NOMO-1 (cell line): Measurements from ENCODE around the gene VPS13A.
A peak's percentile ranks its signal among the peaks of the same experiment; 100 is the strongest.

Source experiments
- DNase-seq, 2 experiments: peaks; one replicate each; lab custom pipeline; 2025; ENCODE audit not compliant: unreplicated experiment in 2 of 2; lab: John Stamatoyannopoulos, UW

Gene VPS13A

DNA sequence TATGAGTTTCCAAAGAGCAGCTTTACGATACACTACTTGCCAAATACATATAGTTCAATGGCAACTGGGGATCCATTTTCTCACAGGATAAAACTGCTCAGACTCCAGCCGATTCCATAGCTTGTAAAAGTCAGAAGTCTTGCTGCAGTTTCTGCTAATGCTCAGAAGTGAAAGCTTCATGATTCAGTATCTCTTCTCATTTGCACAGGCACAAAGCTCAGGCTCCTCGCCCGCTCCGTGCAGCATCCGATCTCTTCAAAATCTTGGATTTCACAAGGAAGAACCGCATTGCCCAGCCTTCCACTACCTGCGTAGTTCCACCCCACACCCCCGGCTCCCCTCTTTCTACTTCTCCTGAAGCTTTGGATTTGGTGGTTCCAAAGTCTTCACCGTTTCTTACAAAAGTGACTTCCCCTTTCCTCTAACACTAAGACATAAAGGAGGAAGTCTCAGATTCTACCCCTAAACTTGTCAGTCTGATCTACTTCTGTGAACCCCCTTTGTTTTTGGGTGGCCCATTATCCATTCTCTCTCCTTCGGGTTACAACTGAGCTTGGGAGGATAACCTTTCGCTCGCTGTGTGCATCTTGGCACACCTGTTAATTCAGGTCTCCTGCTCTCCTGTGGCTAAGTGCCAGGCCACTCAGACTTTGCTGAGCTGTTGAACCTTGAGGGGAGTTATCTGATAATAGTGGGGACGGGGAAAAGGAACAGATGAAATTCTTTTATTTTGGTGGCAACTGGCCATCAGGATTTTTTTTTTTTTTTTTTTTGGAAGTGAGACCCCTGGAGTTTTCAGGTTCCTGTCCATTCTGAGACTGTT is 276.7 kb downstream of the VPS13A start:
- peak; percentile 20 to 69 for DNase-seq

DNA sequence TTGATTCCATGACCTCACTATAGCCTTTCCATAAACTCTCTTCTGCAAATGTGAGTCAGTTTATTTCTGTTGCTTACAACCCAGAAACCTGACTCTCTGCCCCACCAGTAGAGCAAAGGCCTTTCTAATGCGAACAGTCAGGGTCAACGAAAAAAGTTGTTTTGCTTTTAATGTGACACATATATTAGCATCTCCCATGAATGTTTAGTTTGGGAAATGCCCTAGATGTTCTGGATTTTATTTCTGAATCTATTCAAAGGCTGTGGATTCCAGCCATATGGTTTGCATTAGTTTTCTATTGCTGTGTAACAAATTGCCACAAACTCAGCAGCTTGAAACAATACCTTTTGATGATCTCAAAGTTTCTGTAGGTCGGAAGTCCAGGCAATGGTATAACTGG is 277.3 kb downstream of the VPS13A start:
- DNase-seq = no peak

DNA sequence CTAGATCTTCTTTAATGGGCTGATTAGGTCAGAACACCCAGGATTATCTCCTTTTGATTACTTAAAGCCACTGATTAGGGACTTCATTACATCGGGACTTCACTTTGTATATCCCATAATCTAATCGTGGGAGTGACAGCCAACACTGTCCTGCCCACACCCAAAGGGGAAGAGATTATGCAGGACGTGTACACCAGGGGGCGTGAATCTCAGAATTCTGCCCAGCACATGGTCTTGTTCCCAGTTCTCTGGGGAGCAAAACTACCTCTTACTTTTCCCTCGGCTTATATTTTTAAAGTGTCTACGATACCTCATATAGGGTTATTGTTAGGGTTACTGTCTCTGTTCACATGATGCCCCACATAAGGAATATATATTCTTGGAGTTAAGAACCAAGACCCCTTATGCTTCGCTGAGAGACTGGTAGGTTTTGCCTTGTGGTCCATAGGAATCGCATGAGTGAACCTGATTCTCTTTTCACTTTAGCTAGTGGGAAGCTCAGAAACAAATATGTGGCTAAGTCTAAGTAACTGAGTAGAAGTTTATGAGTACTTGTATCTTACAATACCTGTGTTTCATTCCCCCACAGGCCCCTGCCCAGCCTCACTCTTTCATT is 278.1 kb downstream of the VPS13A start:
- peak in 1 of 2 experiments; percentile 4 for DNase-seq

DNA sequence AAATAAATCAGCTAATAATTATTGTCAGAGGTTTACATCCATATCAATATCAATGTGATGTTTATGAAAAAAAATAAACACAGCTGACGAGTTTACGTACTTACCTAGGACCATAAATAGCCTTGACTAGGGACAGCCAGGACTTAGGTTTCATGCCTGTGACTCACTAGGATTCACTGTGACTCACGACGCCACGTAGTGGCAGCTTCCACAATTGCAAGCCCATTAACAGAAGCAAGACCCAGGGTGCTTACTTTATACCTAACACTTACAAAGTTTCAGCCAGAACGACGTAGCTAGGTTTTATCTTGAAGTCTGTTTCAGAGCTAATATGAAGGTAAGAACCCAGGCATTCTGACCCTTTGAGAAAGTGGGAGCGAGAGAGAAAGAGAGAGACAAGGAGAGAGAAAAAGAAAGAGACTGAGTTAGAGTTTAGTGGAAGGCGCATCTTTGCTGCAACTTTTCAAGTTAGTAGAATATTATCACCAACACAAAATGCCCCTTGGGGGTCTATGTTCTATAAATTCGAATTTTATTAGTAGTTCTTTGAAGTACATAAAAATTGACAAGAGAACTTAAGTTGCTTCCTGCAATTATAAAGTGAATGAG is 279.6 kb downstream of the VPS13A start:
- DNase-seq = peak in 1 of 2 experiments; percentile 52

GRCh38 chr9:77457916-77458592 is 280.7 kb downstream of the VPS13A start:
- DNase-seq = peak; percentile 6 to 21

DNA sequence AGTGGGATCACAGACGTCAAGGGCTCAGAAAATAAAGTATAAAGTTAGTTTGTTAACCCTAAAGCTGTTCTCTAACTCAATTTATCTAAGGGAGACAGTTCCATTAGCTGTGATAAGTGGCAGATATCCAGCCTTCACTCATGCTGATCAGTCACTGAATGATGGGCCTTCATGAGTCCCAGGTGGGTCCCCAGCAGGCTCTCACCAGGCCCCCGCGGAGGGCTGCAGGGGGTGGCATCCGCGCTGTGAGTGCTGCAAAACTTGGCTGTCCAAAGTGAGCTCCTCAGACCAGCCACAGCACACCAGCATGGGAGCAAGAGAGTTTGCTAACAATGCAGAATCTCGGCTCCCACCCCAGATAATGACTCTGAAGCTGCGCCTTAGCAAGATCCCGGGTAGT is 283.6 kb downstream of the VPS13A start:
- no peak for DNase-seq

DNA sequence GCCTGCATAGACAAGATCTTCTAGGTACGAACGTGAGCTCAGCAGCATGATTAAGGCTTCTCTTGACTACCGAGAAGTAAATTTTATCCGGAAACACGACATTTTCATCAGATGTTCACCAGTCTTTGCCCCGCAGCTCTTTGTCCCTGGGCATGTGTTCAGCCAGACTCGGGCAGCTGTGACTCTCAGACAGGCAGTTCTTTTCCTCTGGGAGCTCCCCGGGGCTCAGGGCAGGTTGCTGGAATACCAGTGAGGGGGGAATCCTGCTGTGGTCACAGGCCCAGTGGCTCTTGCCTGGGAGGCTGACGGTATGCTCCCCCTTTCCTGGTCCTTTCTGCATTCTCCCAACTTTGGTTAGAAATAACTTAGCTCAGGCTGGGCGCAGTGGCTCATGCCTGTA is 284.7 kb downstream of the VPS13A start:
- no peak for DNase-seq

DNA sequence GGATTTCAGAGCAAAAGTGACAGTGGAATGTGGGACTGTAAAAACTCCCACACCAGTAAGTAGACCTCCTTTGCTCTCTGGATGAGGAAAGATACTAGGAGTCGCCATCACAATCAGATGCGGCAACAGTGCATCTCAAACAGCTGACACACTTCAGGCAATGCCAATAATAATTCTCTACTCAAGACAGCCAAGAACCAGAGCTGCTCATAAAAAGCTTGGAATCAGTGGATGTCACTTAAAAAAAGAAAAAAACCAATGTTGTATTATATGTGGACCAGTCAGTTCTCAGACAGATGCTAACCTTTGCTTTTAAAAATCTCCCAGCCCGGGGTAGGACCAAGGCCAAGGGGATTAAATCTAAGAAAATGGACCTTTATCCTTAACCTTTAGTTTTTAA is 285.8 kb downstream of the VPS13A start:
- no peak for DNase-seq

DNA sequence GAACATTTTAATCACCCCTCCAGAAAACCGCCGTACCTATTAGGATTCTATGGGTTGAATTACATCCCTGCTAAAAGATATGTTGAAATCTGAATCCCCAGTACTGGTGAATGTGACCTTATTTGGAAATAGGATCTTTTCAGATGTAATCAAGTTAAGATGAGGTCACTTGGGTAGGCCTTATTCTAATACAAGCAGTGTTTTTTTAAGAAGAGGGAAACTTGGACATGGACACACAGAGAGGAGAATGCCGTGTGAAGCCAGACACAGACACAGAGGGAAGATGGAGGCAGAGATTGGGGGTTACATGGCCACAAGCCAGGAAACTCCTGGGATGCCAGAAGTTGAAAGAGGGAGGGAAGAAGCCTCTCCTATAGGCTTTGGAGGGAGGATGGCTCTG is 287.3 kb downstream of the VPS13A start:
- no peak for DNase-seq

- DNase-seq = no peak
Measured at GRCh38 chr9:77469515-77470231, 292.3 kb downstream of the VPS13A start.
